NK-92 treated with Interleukin-12 subunit alpha and Interleukin-12 subunit beta, amount 100 ng/mL, for 24 hours (cell line): ENCODE data around the gene NET1.

ENCODE experiments used
- DNase-seq: peaks from one replicate; lab custom pipeline; 2025; lab: John Stamatoyannopoulos, UW

Gene NET1

GRCh38 chr10:5482016-5482415 lies 69.7 kb downstream of the NET1 start:
- DNase-seq = no peak

DNA sequence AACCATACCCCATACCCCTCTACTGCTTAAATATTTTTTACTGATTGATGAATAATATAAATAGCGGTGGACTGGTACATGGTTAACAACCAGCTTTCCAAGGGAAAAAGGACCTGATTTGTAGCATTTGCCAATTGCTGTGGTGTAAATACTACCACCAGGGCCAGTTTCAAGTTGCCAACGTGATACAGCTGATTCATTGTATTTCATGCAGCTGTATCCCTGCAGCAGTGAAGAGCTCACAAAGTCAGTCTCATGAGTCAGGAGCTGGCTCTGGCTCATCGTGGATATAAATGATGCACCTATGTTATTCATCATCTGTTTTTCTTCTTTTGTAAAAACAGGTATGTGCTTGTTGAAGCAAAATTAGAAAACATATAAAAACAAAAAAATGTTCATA lies 71.8 kb downstream of the NET1 start:
- no peak for DNase-seq

GRCh38 chr10:5485290-5485689 lies 72.9 kb downstream of the NET1 start:
- no peak for DNase-seq

GRCh38 chr10:5485948-5486852 lies 73.8 kb downstream of the NET1 start:
- no peak for DNase-seq

DNA sequence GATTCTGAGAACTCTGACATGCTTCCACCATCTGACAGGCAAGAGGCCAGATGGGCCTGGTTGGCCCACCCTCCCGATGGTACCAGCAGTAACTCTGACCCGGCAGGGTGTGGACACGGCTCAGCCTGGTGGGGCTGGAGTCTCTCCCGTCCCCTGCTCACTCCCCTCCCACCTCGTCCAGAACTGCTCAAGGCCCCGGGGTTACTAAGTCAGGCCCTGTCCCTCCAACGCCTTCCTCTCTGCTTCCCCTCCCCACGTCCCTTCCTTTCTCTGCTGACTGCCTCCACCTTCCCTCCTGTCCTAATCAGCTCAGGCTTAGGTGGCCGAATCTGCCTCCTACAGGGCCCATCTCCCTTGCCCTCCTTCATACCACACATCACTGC lies 74.5 kb downstream of the NET1 start:
- no peak for DNase-seq

GRCh38 chr10:5488272-5489161 lies 76.2 kb downstream of the NET1 start:
- DNase-seq = no peak

DNA sequence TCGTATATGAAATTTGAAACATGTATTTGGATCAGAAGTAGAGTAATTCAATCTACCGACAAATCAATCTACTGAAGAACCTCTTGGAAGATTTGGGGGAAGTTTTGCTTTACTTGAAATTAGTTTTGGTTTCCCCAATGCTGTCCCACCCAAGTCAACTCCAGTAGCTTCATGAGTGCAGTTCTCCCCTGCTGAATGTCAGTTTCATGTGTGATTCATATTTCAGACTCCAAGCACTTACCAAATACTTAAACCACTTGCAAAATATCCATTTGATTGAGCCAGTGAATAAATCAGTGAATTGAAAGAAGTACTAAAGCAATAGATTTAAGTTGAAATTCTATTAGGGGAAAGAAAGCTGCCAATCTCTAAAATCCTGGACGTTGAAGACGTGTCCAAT lies 77.7 kb downstream of the NET1 start:
- DNase-seq = no peak

GRCh38 chr10:5490698-5491464 lies 78.5 kb downstream of the NET1 start:
- DNase-seq = no peak

- DNase-seq = no peak
Measured at GRCh38 chr10:5491477-5491876, 79.1 kb downstream of the NET1 start.

- no peak for DNase-seq
Measured at GRCh38 chr10:5492322-5492855, 80.0 kb downstream of the NET1 start.

DNA sequence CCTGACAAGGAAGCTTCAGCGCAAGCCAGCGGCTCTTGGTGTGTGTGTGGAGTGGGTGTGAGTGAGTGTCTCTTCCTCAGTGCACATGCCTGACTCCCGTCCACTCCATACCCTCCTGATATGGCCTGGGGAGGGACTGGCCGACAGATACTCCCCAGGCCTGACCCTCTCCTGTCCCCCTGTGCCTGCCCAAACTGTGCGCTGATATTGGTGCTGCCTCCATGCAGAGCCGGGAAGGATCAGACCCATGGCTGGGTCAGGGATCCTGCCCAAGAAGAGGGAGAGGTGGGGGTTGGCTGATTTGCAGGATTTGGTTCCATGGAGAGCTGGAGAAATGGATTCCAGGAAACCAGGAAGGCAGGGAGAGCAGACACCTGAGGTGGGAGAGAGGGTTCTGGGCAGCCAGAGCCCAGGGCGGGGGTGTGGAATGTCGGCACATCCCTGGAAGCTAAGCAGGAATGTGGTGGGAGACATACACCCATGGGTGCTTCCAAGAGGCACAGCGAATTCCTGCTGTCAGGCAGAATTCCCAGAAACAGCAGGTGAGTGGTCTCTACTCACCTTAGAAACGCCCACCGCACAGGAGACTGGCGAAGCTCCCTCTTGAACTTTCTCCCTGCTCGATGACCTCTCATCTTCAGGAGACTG lies 80.7 kb downstream of the NET1 start:
- DNase-seq = no peak

GRCh38 chr10:5493691-5494090 lies 81.3 kb downstream of the NET1 start:
- DNase-seq = no peak

GRCh38 chr10:5494611-5495010 lies 82.3 kb downstream of the NET1 start:
- DNase-seq = no peak

- DNase-seq = no peak
Measured at GRCh38 chr10:5496261-5497250, 84.2 kb downstream of the NET1 start.

GRCh38 chr10:5497289-5497688 lies 84.9 kb downstream of the NET1 start:
- no peak for DNase-seq

GRCh38 chr10:5497948-5498730 lies 85.8 kb downstream of the NET1 start:
- no peak for DNase-seq

- no peak for DNase-seq
Measured at GRCh38 chr10:5498791-5499492, 86.6 kb downstream of the NET1 start.

DNA sequence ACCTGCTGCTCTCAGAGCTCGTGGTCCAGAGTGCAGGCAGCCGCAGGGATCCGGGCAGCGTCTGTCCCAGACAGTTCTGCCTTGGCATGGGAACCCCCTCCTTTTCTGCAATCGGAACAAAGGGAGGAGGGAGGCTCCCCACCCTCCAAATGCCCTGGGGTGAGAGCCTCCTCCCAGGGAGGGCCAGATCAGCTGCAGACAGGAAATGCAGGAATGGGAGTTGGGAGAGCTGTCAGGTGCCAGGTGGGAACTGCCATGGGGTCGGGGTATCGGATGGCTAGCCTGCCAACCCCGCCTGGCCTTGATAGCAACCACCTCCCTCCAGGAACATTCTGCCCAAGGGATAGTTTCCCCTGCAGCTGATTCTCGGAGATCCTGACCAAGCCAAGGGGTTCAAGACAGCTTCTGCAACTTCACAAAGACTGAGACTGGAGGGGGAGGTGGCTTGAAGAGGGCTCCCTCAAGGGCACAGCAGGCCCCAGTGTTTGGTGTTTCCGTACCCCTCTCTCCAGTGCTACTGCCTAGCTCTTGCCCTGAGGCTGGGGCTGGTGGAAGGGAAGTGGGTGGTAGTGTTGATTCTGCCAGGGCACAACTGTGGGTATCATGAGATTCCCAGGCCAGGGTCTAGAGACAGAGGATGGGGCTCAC lies 87.3 kb downstream of the NET1 start, which contains the start of gene CALML5:
TSS of gene CALML5 (minus strand) at position 78 of the 648 bp plus-strand sequence. CDS start 132 bp downstream, outside the sequence.
- no peak for DNase-seq
